HCT116 (cell line): ENCODE results near the gene CCNYL1. TPM values are rescaled to one million over a fixed set of nuclear protein-coding genes. Genes with fewer than 3 reads are reported as not detected.

ENCODE experiments used
- ATAC-seq: fragments of 200-7000 bp; cut with Tn5 transposase; 2 replicates; pipeline ENCODE4 v1.9.1; 2020; ENCODE audit warnings: mild to moderate bottlenecking, moderate library complexity
- BruUV-seq: library from RNA; stranded (reverse); fragments of 400-500 nt; replicated peaks from 2 replicates; lab custom pipeline; 2021; lab: Mats Ljungman, UMichigan
- CTCF ChIA-PET: fragments of 300-600 bp; sonication (Branson Sonifier 250); formaldehyde crosslinking; loops from one replicate; lab custom pipeline; 2021; ENCODE audit warnings: antibody characterized with exemption; lab: Charles Lee
- POLR2A ChIA-PET: fragments of 300-600, 350-600 bp; sonication (Branson Sonifier 250); formaldehyde crosslinking; loops from one replicate; lab custom pipeline; 2021; ENCODE audit warnings: antibody characterized with exemption; lab: Charles Lee
- RAD21 ChIA-PET, 2 experiments: fragments of 300-600 bp; sonication (Branson Sonifier 250); formaldehyde crosslinking; loops; one replicate each; lab custom pipeline; 2023; ENCODE audit warnings: low total read pairs in 2 of 2; ENCODE audit not compliant: uncharacterized antibody in 2 of 2, unreplicated experiment in 2 of 2, low non-redundant PET in 1 of 2; lab: Charles Lee
- DNase-seq: peaks from one replicate; pipeline ENCODE4 v3.0.0-alpha.2; 2010; ENCODE audit warnings: low read depth, low spot score
- H2AFZ ChIP-seq: fragments of 200-600 bp; shearing (Covaris generic), sonication (generic); 2 replicates; pipeline ENCODE4 v1.6.1; 2017; ENCODE audit warnings: low read depth, mixed run types, mixed read lengths, antibody characterized with exemption, low read length; ENCODE audit not compliant: poor library complexity, severe bottlenecking
- H3K27ac ChIP-seq: 2 replicates; pipeline ENCODE4 v1.5.1; 2012; ENCODE audit warnings: low read depth, low read length
- H3K27me3 ChIP-seq: fragments of 200-600 bp; sonication (generic); 2 replicates; pipeline ENCODE4 v1.6.1; 2016; ENCODE audit warnings: mixed run types, low read length, mixed read lengths; ENCODE audit not compliant: insufficient read depth
- H3K36me3 ChIP-seq, 2 experiments: fragments of 200-500 bp in 1 of 2; fragments of 200-600 bp in 1 of 2; sonication (Bioruptor generic) in 1 of 2; sonication (generic) in 1 of 2; 2 replicates each; pipeline versions ENCODE4 v1.5.1 to v1.6.1; 2014 to 2016; ENCODE audit warnings: low read length in 2 of 2, inconsistent platforms in 1 of 2, mixed read lengths in 1 of 2, mixed run types in 1 of 2; ENCODE audit not compliant: insufficient read depth in 2 of 2, control insufficient read depth in 1 of 2
- H3K4me1 ChIP-seq, 2 experiments: fragments of 200-600 bp in 1 of 2; sonication (generic) in 1 of 2; 2 replicates each; pipeline versions ENCODE4 v1.5.1 to v1.6.1; 2012 to 2017; ENCODE audit warnings: low read length in 2 of 2, inconsistent platforms in 1 of 2, mild to moderate bottlenecking in 1 of 2, mixed read lengths in 1 of 2, mixed run types in 1 of 2, moderate library complexity in 1 of 2; ENCODE audit not compliant: insufficient read depth in 2 of 2, control insufficient read depth in 1 of 2
- H3K4me2 ChIP-seq: fragments of 200-600 bp; sonication (generic); 2 replicates; pipeline ENCODE4 v1.6.1; 2017; ENCODE audit warnings: mixed run types, low read length, mixed read lengths
- H3K4me3 ChIP-seq, 2 experiments: fragments of 200-600 bp in 1 of 2; sonication (generic) in 1 of 2; replicated peaks in 1 of 2; 2 replicates each; pipeline ENCODE4 v1.5.1; 2011 to 2016; ENCODE audit warnings: low read length in 2 of 2, control low read depth in 1 of 2, low read depth in 1 of 2, mild to moderate bottlenecking in 1 of 2, mixed read lengths in 1 of 2, mixed run types in 1 of 2
- H3K79me2 ChIP-seq: fragments of 200-600 bp; sonication (generic); 2 replicates; pipeline ENCODE4 v1.6.1; 2017; ENCODE audit warnings: mild to moderate bottlenecking, mixed run types, low read length, moderate library complexity, mixed read lengths; ENCODE audit not compliant: insufficient read depth
- H3K9ac ChIP-seq: fragments of 200-600 bp; sonication (generic); 2 replicates; pipeline ENCODE4 v1.6.1; 2016; ENCODE audit warnings: low read length, mixed read lengths
- H3K9me2 ChIP-seq: fragments of 200-600 bp; sonication (generic), shearing (Covaris generic); 2 replicates; pipeline ENCODE4 v1.6.1; 2017; ENCODE audit warnings: mixed run types, mild to moderate bottlenecking, moderate library complexity; ENCODE audit not compliant: insufficient read depth
- H3K9me3 ChIP-seq, 2 experiments: fragments of 200-500 bp in 1 of 2; fragments of 200-600 bp in 1 of 2; sonication (Bioruptor generic) in 1 of 2; sonication (generic) in 1 of 2; 2 replicates each; pipeline ENCODE4 v1.6.1; 2014 to 2017; ENCODE audit warnings: low read length in 2 of 2, mixed read lengths in 2 of 2, inconsistent platforms in 1 of 2, low read depth in 1 of 2, mild to moderate bottlenecking in 1 of 2, mixed run types in 1 of 2, moderate library complexity in 1 of 2; ENCODE audit not compliant: control insufficient read depth in 1 of 2, insufficient read depth in 1 of 2
- H4K20me1 ChIP-seq: fragments of 200-600 bp; sonication (generic), shearing (Covaris generic); 2 replicates; pipeline ENCODE4 v1.6.1; 2017; ENCODE audit warnings: mixed run types, mild to moderate bottlenecking, moderate library complexity; ENCODE audit not compliant: insufficient read depth
- ELF1 ChIP-seq: IDR thresholded peaks from 2 replicates; pipeline ENCODE4 v1.6.1; 2012; ENCODE audit warnings: low read depth, borderline replicate concordance
- EZH2phosphoT487 ChIP-seq: fragments of 200-600 bp; IDR thresholded peaks from 2 replicates; pipeline ENCODE4 v1.6.1; 2018; ENCODE audit warnings: antibody characterized with exemption, borderline replicate concordance
- JUND ChIP-seq: IDR thresholded peaks from 2 replicates; pipeline ENCODE4 v1.6.1; 2012
- POLR2A ChIP-seq: IDR thresholded peaks from 2 replicates; pipeline ENCODE4 v1.7.0; 2011; ENCODE audit warnings: borderline replicate concordance; ENCODE audit not compliant: insufficient read depth, insufficient read length; ENCODE audit errors: extremely low read depth
- POLR2AphosphoS5 ChIP-seq: IDR thresholded peaks from 2 replicates; pipeline ENCODE4 v1.6.1; 2011; ENCODE audit warnings: mild to moderate bottlenecking, low read depth, low read length, moderate library complexity
- RAD21 ChIP-seq: IDR thresholded peaks from 2 replicates; pipeline ENCODE4 v1.6.1; 2012; ENCODE audit warnings: low read depth, mild to moderate bottlenecking
- SIN3A ChIP-seq: IDR thresholded peaks from 2 replicates; pipeline ENCODE4 v1.6.1; 2012; ENCODE audit warnings: low read depth
- SP1 ChIP-seq: IDR thresholded peaks from 2 replicates; pipeline ENCODE4 v1.6.1; 2012; ENCODE audit warnings: low read depth
- intact Hi-C: fragments of 100-400 bp; cut with micrococcal nuclease; formaldehyde crosslinking; loops from 2 replicates; pipeline ENCODE4 v1.10.0; 2022
- total RNA-seq: library from RNA; stranded (reverse); gene quantifications from one replicate; pipeline ENCODE4 v1.2.1, GENCODE V29; 2021; ENCODE audit not compliant: unreplicated experiment
- TF ChIP-seq, protein P1 (sequence below): IDR thresholded peaks from 2 replicates; pipeline ENCODE4 v1.6.1; 2012
- TF ChIP-seq, protein P2 (sequence below): IDR thresholded peaks from 2 replicates; pipeline ENCODE4 v1.6.1; 2012
- TF ChIP-seq, protein P3 (sequence below), 3 experiments: fragments of 200-600 bp in 1 of 3; sonication (generic) in 1 of 3; IDR thresholded peaks in 2 of 3; conservative IDR thresholded peaks in 1 of 3; 2 replicates each; pipeline ENCODE4 v1.5.1; 2012 to 2017; ENCODE audit warnings: low read depth in 2 of 3, low read length in 2 of 3, antibody characterized with exemption in 1 of 3, borderline replicate concordance in 1 of 3, control low read depth in 1 of 3, mild to moderate bottlenecking in 1 of 3, mixed read lengths in 1 of 3, mixed run types in 1 of 3, moderate library complexity in 1 of 3; ENCODE audit not compliant: insufficient read depth in 1 of 3

CCNYL1 gene
- total RNA-seq, 1 experiment from 2014 or later: 14.9 TPM

DNA sequence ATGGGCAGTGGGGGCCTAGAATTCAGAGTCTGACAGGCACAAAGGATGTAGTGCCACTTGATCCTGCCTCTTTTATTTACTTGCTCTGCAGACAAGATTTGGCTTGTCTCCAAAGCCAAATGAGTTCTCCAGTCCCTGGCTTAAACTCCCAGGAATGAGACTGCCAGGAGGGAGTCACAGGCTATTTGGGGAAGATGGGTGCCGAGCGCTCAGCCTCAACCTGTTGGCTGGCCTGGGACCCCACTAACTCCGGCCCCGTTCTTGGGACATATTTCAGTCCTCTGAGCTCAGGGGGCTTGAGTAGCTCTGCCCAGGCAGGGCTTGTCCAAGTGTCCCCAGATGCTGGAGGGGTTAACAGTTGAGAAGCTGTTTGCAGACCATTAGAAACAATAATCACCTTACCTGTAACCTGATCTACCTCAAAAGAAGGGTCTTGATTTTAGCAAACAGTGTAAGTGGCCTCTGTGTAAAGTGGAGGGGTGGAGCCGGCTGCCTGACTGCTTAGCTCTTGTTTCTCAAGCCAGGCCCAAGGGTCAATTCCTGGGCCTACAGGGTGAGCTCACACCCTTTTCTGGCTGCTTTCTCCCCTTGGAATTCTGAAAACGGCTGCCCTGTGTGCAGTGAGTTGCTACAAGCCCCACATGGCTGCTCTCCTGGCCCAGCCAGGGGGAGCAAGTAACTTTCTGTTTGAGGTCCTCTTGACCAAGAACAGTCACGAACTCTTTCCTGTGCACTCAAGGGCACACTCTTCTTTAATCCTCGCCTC, 85.3 kb downstream of the CCNYL1 start:
- Histone ChIP-seq H3K36me3 (no peaks in the 10 kb centered on the region), H3K9me2 (no peaks in the 10 kb centered on the region), H3K4me2 (no peak overlapping the region), H3K79me2 (no peaks in the 10 kb centered on the region), H3K9me3 (no peaks in the 10 kb centered on the region), H4K20me1 (no peaks in the 10 kb centered on the region), H3K27me3 (no peaks in the 10 kb centered on the region), H2AFZ (peak overlapping the region; percentile 30), H3K27ac (no peak overlapping the region), H3K9ac (no peak overlapping the region), H3K4me1 (peaks cover 29 to 42% of the 10 kb centered on the region in 2 experiments), H3K4me3 (no peak overlapping the region)
- DNase-seq (no peak), ATAC-seq (no peak)
- ChIA-PET CTCF (no interaction called here), RAD21 (no interaction called here), POLR2A (interaction anchor here (1.2 kb wide), 1 partner anchor 14 kb away, joined by 3 read pairs; no protein-coding TSS in a partner anchor)
- TF ChIP-seq SIN3A: no peak
- TF ChIP-seq POLR2AphosphoS5: no peak
- TF ChIP-seq, protein P1, sequence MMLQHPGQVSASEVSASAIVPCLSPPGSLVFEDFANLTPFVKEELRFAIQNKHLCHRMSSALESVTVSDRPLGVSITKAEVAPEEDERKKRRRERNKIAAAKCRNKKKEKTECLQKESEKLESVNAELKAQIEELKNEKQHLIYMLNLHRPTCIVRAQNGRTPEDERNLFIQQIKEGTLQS: no peak
- TF ChIP-seq, protein P2, sequence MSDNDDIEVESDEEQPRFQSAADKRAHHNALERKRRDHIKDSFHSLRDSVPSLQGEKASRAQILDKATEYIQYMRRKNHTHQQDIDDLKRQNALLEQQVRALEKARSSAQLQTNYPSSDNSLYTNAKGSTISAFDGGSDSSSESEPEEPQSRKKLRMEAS: no peak
- TF ChIP-seq, protein P3, sequence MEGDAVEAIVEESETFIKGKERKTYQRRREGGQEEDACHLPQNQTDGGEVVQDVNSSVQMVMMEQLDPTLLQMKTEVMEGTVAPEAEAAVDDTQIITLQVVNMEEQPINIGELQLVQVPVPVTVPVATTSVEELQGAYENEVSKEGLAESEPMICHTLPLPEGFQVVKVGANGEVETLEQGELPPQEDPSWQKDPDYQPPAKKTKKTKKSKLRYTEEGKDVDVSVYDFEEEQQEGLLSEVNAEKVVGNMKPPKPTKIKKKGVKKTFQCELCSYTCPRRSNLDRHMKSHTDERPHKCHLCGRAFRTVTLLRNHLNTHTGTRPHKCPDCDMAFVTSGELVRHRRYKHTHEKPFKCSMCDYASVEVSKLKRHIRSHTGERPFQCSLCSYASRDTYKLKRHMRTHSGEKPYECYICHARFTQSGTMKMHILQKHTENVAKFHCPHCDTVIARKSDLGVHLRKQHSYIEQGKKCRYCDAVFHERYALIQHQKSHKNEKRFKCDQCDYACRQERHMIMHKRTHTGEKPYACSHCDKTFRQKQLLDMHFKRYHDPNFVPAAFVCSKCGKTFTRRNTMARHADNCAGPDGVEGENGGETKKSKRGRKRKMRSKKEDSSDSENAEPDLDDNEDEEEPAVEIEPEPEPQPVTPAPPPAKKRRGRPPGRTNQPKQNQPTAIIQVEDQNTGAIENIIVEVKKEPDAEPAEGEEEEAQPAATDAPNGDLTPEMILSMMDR (IDR thresholded peaks at IDR 0.05 in 2 of 3, conservative IDR thresholded peaks at IDR 0.05 in 1 of 3; ENCODE audit: borderline replicate concordance in 1 of 3, insufficient read depth in 1 of 3, low read depth in 2 of 3, low read length in 2 of 3): no peak
- TF ChIP-seq RAD21: no peak; the same call in 1 of the 2 replicates
- no peak for TF ChIP-seq SP1
- no peak for TF ChIP-seq POLR2A
- no peak for TF ChIP-seq JUND
- no peak for TF ChIP-seq EZH2phosphoT487
- no peak for TF ChIP-seq ELF1
- no TSS peak for BruUV-seq
- intact Hi-C loops: loop anchor here (5.0 kb wide), 1 partner anchor 471 kb away; the partner anchor contains the start of gene PIKFYVE
